ENCODE measurements around the gene GPR15.

Gene GPR15

GRCh38 chr3:98531622-98532274 is at the start of gene GPR15:
TSS of gene GPR15 (plus strand) at chr3:98531978. CDS start at chr3:98532034, 56 bp downstream.
- DNase-seq (ENCODE audit: low read depth in 2 of 3, low spot score in 2 of 3): no peak

GRCh38 chr3:98482717-98483482 is 48.9 kb upstream of the GPR15 start:
- DNase-seq (ENCODE audit: low read depth in 2 of 3, low spot score in 2 of 3): no peak

DNA sequence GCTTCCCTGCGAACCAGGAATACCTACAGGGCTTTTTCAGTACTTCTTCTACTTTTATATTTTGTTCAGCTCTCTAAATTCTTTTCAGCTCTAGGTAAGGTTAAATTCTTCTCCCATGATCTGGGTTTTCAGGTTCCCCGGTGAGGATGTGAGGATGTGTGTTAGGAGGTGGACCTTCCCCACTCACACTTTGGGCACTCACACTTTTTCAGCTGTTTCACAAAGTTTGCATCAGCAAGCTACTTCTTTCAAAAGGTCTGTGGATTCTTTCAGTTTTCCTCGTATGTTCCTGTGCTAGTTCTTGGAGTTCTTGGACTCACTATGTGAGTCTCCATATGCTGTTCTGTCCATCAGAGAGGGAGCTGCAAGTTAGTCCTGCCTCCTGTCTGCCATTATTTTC is 48.2 kb upstream of the GPR15 start:
- DNase-seq (ENCODE audit: low read depth in 2 of 3, low spot score in 2 of 3): no peak

DNA sequence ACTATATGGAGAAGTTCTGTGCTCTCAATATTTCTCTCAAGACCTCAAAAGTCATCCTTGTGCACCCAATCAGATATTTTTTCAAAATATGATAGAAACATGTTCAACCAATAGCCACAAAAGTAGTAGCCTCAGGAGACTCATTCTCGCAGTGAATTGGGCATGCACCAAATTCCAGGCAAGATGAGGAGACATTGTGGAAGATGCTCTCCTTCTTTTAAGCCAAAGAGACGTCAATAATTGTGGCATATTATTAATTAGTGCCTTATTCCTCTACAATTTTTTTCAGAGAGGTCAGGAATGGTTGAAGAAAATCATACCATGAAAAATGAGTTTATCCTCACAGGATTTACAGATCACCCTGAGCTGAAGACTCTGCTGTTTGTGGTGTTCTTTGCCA is 34.4 kb upstream of the GPR15 start, which contains the start of gene OR5K2:
Gene OR5K2 (plus strand): TSS at position 301 of the 400 bp plus-strand sequence. CDS start 0 bp downstream, at position 301.
- no peak for DNase-seq (ENCODE audit: low read depth in 2 of 3, low spot score in 2 of 3)

DNA sequence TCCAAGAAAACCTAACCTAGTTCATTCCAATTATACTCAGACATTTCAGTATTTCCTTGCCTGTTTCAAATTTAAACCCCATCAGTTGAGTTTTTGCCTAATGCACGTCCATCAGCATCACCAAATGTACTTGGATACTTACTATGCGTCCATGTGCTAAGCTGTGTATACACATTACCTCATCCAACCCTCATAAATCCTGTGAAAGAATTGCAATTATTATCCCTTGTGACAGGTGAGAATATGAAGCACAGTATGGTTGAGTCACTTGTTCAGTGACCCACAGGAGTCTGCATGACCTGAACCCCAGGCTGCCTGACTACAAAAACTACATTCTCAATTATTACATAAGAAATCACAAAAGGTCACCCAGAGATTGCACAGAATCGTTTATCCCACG is 31.8 kb upstream of the GPR15 start:
- DNase-seq (ENCODE audit: low read depth in 2 of 3, low spot score in 2 of 3): no peak

GRCh38 chr3:98501270-98501669 is 30.5 kb upstream of the GPR15 start:
- no peak for DNase-seq (ENCODE audit: low read depth in 2 of 3, low spot score in 2 of 3)

DNA sequence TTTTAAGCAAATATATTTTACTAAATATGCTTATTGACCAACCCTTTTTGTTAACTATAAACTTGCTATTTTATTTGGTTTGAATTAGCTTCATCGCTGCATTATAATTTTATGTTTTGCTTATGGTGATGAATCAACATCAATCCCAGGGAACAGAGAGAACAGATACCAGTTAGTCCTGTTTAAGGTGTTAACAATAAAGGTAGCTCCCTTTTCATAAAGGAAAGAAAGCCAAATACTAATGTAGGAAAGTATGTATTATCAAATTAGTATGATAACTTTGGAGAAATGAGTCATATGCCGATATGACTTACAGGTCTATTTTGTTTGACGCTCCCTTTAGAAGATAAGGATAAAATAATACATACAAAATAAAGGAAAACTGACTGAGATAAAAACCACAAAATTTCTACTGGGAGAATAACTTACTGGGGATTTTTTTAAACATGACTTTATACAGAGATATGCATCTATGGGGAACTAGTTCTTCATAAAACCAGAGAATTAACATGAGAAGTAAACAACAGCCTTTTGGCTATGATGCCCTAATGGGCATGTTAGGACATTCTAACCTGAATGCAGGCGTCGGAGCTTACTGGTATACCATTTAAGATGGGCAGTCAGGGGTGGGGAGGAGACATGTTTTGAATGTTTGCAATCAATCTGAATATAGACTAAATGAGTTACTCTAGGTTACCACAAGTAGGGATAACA is 29.8 kb upstream of the GPR15 start:
- DNase-seq (ENCODE audit: low read depth in 2 of 3, low spot score in 2 of 3): no peak

DNA sequence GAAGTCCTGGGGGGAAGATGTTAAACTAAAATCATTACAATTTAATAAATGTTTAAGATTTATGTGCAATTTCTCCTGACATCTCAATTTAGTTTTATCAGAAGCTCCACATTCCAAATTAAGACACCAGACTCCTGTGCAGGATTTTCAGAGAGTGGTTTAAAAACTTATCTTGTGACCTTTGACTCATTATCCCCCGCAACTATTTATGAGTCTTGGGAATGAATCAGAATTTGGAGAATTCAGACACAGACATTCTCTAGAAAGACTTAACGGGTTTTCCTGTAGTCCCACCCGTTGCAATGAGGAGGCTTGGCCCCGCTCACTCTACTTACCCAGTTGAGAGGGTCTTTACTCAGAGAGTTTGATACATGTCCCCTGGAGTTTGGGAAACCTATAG is 27.2 kb upstream of the GPR15 start:
- no peak for DNase-seq (ENCODE audit: low read depth in 2 of 3, low spot score in 2 of 3)

GRCh38 chr3:98508582-98508981 is 23.2 kb upstream of the GPR15 start:
- DNase-seq (ENCODE audit: low read depth in 2 of 3, low spot score in 2 of 3): no peak

DNA sequence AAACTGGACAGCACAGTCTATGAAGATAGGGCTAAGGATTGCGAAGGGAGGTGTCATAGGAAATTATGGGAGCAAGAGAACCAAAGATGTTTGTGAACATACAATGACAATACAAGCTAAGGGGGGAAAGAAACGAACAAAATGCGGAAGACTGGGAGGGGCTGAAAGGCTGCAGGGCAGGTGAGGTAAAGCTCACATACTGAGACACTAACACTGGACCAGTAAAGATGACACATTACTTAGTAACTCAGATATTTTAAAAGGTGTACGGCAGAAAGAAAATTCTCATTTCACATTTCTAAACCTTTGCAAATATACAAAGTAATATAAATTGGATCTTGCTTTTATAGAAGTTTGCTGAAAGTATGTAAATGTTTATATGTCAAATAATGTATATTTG is 19.2 kb upstream of the GPR15 start:
- DNase-seq (ENCODE audit: low read depth in 2 of 3, low spot score in 2 of 3): no peak

DNA sequence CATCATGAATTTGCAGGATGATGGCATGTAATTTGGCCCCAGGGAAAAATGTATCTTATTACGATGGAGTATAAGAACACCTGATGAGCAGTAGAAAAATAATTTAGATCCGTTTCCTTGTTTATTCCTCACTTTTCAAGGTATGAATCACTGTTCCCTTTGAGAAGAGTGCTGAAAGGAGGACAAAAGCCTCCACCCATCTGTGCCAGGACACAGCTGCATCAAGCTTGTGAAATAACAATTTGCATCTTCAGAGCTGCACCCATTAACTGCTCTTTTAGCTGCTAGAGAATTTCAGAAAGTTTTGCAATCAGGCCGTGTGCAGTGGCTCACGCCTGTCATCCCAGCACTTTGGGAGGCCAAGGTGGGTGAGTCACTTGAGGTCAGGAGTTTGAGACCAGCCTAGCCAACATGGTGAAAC is 18.7 kb upstream of the GPR15 start:
- no peak for DNase-seq (ENCODE audit: low read depth in 2 of 3, low spot score in 2 of 3)

DNA sequence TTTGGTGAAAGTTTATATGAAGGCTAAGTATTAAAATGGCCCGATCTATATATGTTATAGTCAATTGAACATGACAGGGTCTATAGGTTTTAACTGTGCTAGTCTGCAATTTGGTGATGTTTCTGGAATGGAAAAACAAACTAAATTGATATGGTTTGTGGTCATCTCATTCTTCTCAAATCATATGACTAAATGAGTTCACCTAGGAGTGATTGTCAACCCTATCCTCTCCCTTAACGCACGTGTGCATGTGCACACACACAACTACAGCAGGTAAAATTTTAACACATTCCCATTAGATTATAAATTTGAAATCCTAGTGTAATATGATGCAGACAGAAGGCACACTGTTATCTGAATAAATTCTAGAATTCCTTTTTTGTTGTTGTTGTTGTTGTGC is 18.0 kb upstream of the GPR15 start:
- no peak for DNase-seq (ENCODE audit: low read depth in 2 of 3, low spot score in 2 of 3)

GRCh38 chr3:98514948-98515347 is 16.8 kb upstream of the GPR15 start:
- no peak for DNase-seq (ENCODE audit: low read depth in 2 of 3, low spot score in 2 of 3)

- DNase-seq (ENCODE audit: low read depth in 2 of 3, low spot score in 2 of 3): no peak
Observed at GRCh38 chr3:98518816-98519215, 13.0 kb upstream of the GPR15 start.

- no peak for DNase-seq (ENCODE audit: low read depth in 2 of 3, low spot score in 2 of 3)
Observed at GRCh38 chr3:98519351-98519750, 12.4 kb upstream of the GPR15 start.

DNA sequence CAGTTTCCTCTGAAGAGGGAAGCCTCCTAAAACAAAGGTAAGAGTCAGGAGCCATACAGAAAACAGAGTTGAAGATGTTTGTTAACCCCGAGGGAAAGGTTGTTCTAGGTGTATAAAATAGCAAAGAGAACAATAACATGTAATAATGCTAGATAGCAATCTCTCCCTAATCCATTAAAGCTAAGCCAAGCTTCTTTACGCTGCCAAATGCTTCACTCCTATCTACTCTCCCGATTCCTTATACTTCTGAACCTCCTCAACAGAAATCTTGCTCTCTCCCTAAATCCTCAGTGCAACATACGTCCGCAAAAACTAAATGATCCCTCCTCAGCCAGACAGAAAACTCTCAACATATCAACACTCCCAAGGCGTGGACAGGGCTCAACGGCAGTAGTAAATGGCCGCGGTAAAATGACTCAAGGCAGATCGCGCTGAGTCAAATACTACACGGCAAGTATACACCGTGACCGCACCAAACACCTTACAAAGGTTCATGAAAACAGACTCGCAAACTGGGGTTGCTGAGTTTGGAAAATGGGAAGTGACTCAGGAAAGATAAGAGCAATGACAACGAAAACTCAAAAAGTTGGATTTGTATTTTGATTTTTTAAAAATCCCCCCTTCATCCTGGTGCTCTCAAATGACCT is 9.8 kb upstream of the GPR15 start:
- peak in 1 of 3 experiments; percentile 45 for DNase-seq (ENCODE audit: low read depth in 2 of 3, low spot score in 2 of 3)

GRCh38 chr3:98522544-98523281 is 9.1 kb upstream of the GPR15 start, which contains the start of gene CLDND1:
TSS of gene CLDND1 (minus strand) at chr3:98522902. CDS start at chr3:98521424, 1,478 bp downstream.
- DNase-seq (ENCODE audit: low read depth in 2 of 3, low spot score in 2 of 3): peak; percentile 74 to 90 (median 86)

- DNase-seq (ENCODE audit: low read depth in 2 of 3, low spot score in 2 of 3): no peak
Observed at GRCh38 chr3:98525494-98525893, 6.3 kb upstream of the GPR15 start.

DNA sequence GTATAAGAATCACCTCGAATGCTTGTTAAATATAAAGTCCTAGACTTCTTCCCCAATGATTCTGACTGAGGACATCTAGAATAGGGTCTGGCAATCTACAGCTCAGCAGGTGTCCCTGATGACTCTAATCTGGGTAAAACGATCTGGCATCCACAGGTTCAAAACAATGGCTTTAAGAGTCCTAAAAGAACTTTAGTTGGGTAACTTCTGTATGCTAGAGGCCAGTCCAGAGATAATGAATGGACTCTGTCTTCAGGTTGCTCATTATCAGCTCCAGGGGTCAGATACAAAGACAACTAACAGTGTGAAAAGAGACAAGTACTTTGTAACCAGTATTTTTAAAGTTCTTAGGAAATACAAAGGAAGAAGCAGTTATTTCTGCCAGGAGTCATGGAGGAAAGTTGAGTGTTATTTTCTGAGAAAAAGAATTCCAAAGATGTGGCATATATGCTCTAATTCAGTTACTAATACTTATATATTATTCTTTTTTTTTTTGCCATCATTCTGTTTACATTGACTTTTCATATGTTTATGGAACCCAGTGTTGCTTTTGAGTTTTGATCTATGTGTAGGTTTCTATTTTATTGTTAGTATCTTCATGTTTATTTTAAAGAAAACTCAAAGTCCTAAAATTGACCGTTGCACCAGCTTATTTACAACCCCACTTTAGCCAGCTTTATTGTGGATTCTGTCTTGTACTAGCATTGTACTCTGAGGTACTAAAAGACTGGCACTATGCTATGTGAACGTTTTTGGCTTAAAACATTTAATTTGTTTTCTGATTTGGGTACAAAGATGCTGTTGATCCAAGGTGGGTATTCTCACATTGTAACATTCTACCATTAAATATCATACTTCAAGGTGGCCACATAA is 3.1 kb upstream of the GPR15 start:
- no peak for DNase-seq (ENCODE audit: low read depth in 2 of 3, low spot score in 2 of 3)
